ENCODE data around the gene LACTB.

GRCh38 chr15:63114465-63114864 lies 7.2 kb upstream of the LACTB start:
- no peak for TF ChIP-seq NR2C2 (CRISPR knock-in tag; IDR thresholded peaks at IDR 0.05; ENCODE audit: borderline replicate concordance)
- TF ChIP-seq SIN3B (IDR thresholded peaks at IDR 0.05; ENCODE audit: low read length), result no peak

All from HepG2 (cell line).